HepG2 (cell line): ENCODE data around the gene FBH1. TPM values are rescaled to one million over a fixed set of nuclear protein-coding genes. Genes with fewer than 3 reads are reported as not detected.

ENCODE experiments used
- ATAC-seq: fragments of 200-7000 bp; cut with Tn5 transposase; 3 replicates; pipeline ENCODE4 v1.9.1; 2020; ENCODE audit warnings: mild to moderate bottlenecking, moderate library complexity
- BruUV-seq: library from RNA; stranded (reverse); fragments of 400-500 nt; replicated peaks from 2 replicates; lab custom pipeline; 2021; lab: Mats Ljungman, UMichigan
- CTCF ChIA-PET: fragments of 300-600 bp; formaldehyde crosslinking; extraction: SDS; loops from one replicate; lab custom pipeline; 2021; ENCODE audit warnings: low total read pairs, inconsistent platforms, low intra/inter-chr PET ratio; lab: Yijun Ruan, JAX
- POLR2A ChIA-PET: fragments of 350-600 bp; sonication (Branson Sonifier 250); formaldehyde crosslinking; loops from one replicate; lab custom pipeline; 2020; ENCODE audit warnings: antibody characterized with exemption, inconsistent platforms; lab: Yijun Ruan, JAX
- DNase-seq: peaks from one replicate; pipeline ENCODE4 v3.0.0-alpha.2; 2015; ENCODE audit warnings: low spot score
- FAIRE-seq: peaks from 3 replicates; lab custom pipeline; 2011; peaks lifted over from hg19 to GRCh38; lab: Jason Lieb, UNC
- H2AFZ ChIP-seq: one replicate; pipeline ENCODE4 v1.6.1; 2011; ENCODE audit warnings: low read length, inconsistent platforms
- H3K27ac ChIP-seq: fragments of 300-600 bp; 3 replicates; pipeline ENCODE4 v1.8.0; 2011; ENCODE audit warnings: mixed run types, mild to moderate bottlenecking, mixed read lengths, low read length, inconsistent platforms; ENCODE audit not compliant: insufficient read depth; ENCODE audit errors: extremely low read length
- H3K27me3 ChIP-seq, 2 experiments: fragments of 200-600 bp in 1 of 2; 2 replicates in 1 of 2; 3 replicates in 1 of 2; pipeline versions ENCODE4 v1.6.0 to v1.8.0; 2011; ENCODE audit warnings: low read length in 2 of 2, mild to moderate bottlenecking in 2 of 2, moderate library complexity in 2 of 2, inconsistent platforms in 1 of 2; ENCODE audit not compliant: insufficient read depth in 2 of 2, control insufficient read depth in 1 of 2
- H3K36me3 ChIP-seq, 2 experiments: fragments of 200-600 bp in 1 of 2; replicated peaks in 1 of 2; 2 replicates in 1 of 2; 3 replicates in 1 of 2; pipeline versions ENCODE4 v1.5.1 to v1.8.0; 2011; ENCODE audit warnings: low read length in 2 of 2, inconsistent platforms in 1 of 2; ENCODE audit not compliant: insufficient read depth in 2 of 2, control insufficient read depth in 1 of 2
- H3K4me1 ChIP-seq: 2 replicates; pipeline ENCODE4 v1.5.1; 2012; ENCODE audit warnings: low read length, inconsistent platforms; ENCODE audit not compliant: insufficient read depth
- H3K4me2 ChIP-seq: 2 replicates; pipeline ENCODE4 v1.6.0; 2011; ENCODE audit warnings: low read depth, low read length, inconsistent platforms
- H3K4me3 ChIP-seq, 3 experiments: fragments of 200-600 bp in 1 of 3; sonication (generic), shearing (Covaris generic) in 1 of 3; replicated peaks in 1 of 3; 2 replicates each; pipeline ENCODE4 v1.5.1; 2011 to 2016; ENCODE audit warnings: low read length in 3 of 3, inconsistent platforms in 2 of 3, low read depth in 2 of 3, mild to moderate bottlenecking in 2 of 3, control low read depth in 1 of 3, mixed read lengths in 1 of 3; ENCODE audit not compliant: insufficient read depth in 1 of 3
- H3K79me2 ChIP-seq: one replicate; pipeline ENCODE4 v1.6.1; 2011; ENCODE audit warnings: low read length, inconsistent platforms; ENCODE audit not compliant: insufficient read depth
- H3K9ac ChIP-seq: 2 replicates; pipeline ENCODE4 v1.6.0; 2011; ENCODE audit warnings: mild to moderate bottlenecking, low read depth, low read length, inconsistent platforms; ENCODE audit not compliant: insufficient read depth
- H3K9me3 ChIP-seq: 2 replicates; pipeline ENCODE4 v1.5.1; 2012; ENCODE audit warnings: mild to moderate bottlenecking, low read length
- H4K20me1 ChIP-seq: 2 replicates; pipeline ENCODE4 v1.6.0; 2011; ENCODE audit warnings: inconsistent platforms, mild to moderate bottlenecking, low read length, moderate library complexity; ENCODE audit not compliant: insufficient read depth
- HNF4A ChIP-seq: sonication (generic); formaldehyde crosslinking; IDR thresholded peaks from 2 replicates; pipeline ENCODE4 v1.4.0; 2020; ENCODE audit warnings: missing genetic modification reagents
- HNF4G ChIP-seq, 2 experiments: sonication (generic) in 1 of 2; formaldehyde crosslinking in 1 of 2; IDR thresholded peaks; 2 replicates each; pipeline versions ENCODE4 v1.4.0 to v1.6.1; 2011 to 2020; ENCODE audit warnings: borderline replicate concordance in 2 of 2, low read depth in 2 of 2, mild to moderate bottlenecking in 2 of 2, low read length in 1 of 2, missing genetic modification reagents in 1 of 2, moderate library complexity in 1 of 2
- NFIB ChIP-seq: sonication (generic); formaldehyde crosslinking; IDR thresholded peaks from 2 replicates; pipeline ENCODE4 v1.9.0; 2021; ENCODE audit warnings: missing genetic modification reagents, mild to moderate bottlenecking, borderline replicate concordance
- NR2C2 ChIP-seq: sonication (generic); formaldehyde crosslinking; IDR thresholded peaks from 2 replicates; pipeline ENCODE4 v1.4.0; 2020; ENCODE audit warnings: missing genetic modification reagents, mild to moderate bottlenecking, moderate library complexity, borderline replicate concordance
- PAX8 ChIP-seq: sonication (generic); formaldehyde crosslinking; IDR thresholded peaks from 2 replicates; pipeline ENCODE4 v1.8.0; 2022; ENCODE audit warnings: mild to moderate bottlenecking, missing genetic modification reagents, borderline replicate concordance
- PHF21A ChIP-seq: sonication (generic); formaldehyde crosslinking; IDR thresholded peaks from 2 replicates; pipeline ENCODE4 v1.5.0; 2020; ENCODE audit warnings: mild to moderate bottlenecking, missing genetic modification reagents
- RELA ChIP-seq: sonication (generic); formaldehyde crosslinking; IDR thresholded peaks from 2 replicates; pipeline ENCODE4 v1.4.0; 2020; ENCODE audit warnings: missing genetic modification reagents
- RXRA ChIP-seq: sonication (generic); formaldehyde crosslinking; IDR thresholded peaks from 2 replicates; pipeline ENCODE4 v1.5.1; 2020; ENCODE audit warnings: missing genetic modification reagents
- RXRB ChIP-seq: IDR thresholded peaks from 2 replicates; pipeline ENCODE4 v1.6.1; 2016; ENCODE audit warnings: borderline replicate concordance, missing genetic modification reagents, missing compliant biosample characterization
- ZBTB21 ChIP-seq: sonication (generic); formaldehyde crosslinking; IDR thresholded peaks from 2 replicates; pipeline ENCODE4 v1.4.0; 2020; ENCODE audit warnings: missing genetic modification reagents
- ZNF253 ChIP-seq: sonication (generic); formaldehyde crosslinking; IDR thresholded peaks from 2 replicates; pipeline ENCODE4 v1.8.0; 2022; ENCODE audit warnings: mild to moderate bottlenecking, missing genetic modification reagents, borderline replicate concordance
- ZNF354B ChIP-seq: sonication (generic); formaldehyde crosslinking; IDR thresholded peaks from 2 replicates; pipeline ENCODE4 v1.8.0; 2022; ENCODE audit warnings: mild to moderate bottlenecking, missing genetic modification reagents
- ZSCAN29 ChIP-seq: sonication (generic); formaldehyde crosslinking; conservative IDR thresholded peaks from 2 replicates; pipeline ENCODE4 v1.4.0; 2020; ENCODE audit warnings: mild to moderate bottlenecking, missing genetic modification reagents
- WGBS: methylation state at CpG from one replicate; pipeline ENCODE4 v1.1.6; 2017; ENCODE audit warnings: low lambda C conversion rate; 5-methylcytosine and 5-hydroxymethylcytosine counted together
- in situ Hi-C: cut with HindIII; loops from 2 replicates; pipeline ENCODE4 v1.10.0; 2017; ENCODE audit warnings: low pct_unique_long_range_greater_than_20kb; ENCODE audit not compliant: extremely low pct_ligation_motif_present
- intact Hi-C: fragments of 100-400 bp; cut with micrococcal nuclease; formaldehyde crosslinking; loops from one replicate; pipeline ENCODE4 v1.10.0; 2022; ENCODE audit not compliant: unreplicated experiment
- polyA plus RNA-seq, 8 experiments: library from polyadenylated mRNA; depleted of rRNA in 3 of 8; stranded (reverse) in 7 of 8; unstranded in 1 of 8; fragments of >200 nt; fragmentation: Illumina TruSeq in 4 of 8; extraction: Trizol in 4 of 8; gene quantifications; 2 replicates each; pipeline versions ENCODE4 v1.2.1 to v1.2.3, GENCODE V29; 2011 to 2016; ENCODE audit warnings: low read depth in 4 of 8, missing spikeins in 1 of 8, mixed read lengths in 1 of 8; ENCODE audit not compliant: insufficient read depth in 1 of 8
- total RNA-seq, 5 experiments: library from RNA; depleted of rRNA; stranded (reverse); fragments of >200 nt; fragmentation: Illumina TruSeq; extraction: Trizol; gene quantifications; 2 replicates each; pipeline ENCODE4 v1.2.3, GENCODE V29; 2016; ENCODE audit warnings: low read depth in 1 of 5
- TF ChIP-seq, protein P1 (sequence below): sonication (generic); formaldehyde crosslinking; IDR thresholded peaks from 2 replicates; pipeline ENCODE4 v1.8.0; 2022; ENCODE audit warnings: mild to moderate bottlenecking, missing genetic modification reagents
- TF ChIP-seq, protein P2 (sequence below): IDR thresholded peaks from 2 replicates; pipeline ENCODE4 v1.6.1; 2016; ENCODE audit warnings: missing compliant biosample characterization, missing genetic modification reagents, borderline replicate concordance
- TF ChIP-seq, protein P3 (sequence below): sonication (generic); formaldehyde crosslinking; IDR thresholded peaks from 2 replicates; pipeline ENCODE4 v1.4.0; 2020; ENCODE audit warnings: missing genetic modification reagents
- TF ChIP-seq, protein P4 (sequence below): sonication (generic); formaldehyde crosslinking; conservative IDR thresholded peaks from 2 replicates; pipeline ENCODE4 v1.4.0; 2020; ENCODE audit warnings: mild to moderate bottlenecking, missing genetic modification reagents, moderate library complexity

FBH1 gene
- total and polyA plus RNA-seq, 2 of the 13 experiments (the other 11 are each of a cell fraction or from before 2014, with no cell fraction given), result 48.8 to 60.3 TPM

DNA sequence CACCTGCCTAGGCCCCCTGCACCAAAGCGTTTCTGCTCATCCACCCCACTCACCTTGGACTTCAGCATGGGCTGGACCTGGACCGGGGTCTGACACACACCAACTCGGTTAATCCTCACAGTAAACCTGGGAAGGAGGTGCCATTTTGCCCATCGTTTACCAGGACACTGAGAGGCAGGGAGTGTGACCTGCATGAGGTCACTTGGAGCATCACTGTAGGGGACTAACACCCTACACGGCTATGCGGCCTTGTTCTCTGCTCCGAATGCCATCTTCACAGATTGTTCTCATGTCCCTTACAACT lies 33.4 kb upstream of the FBH1 start:
- Histone ChIP-seq H2AFZ (no peak overlapping the region), H3K4me2 (peak overlapping the region; percentile 76), H4K20me1 (no peaks in the 10 kb centered on the region), H3K79me2 (no peaks in the 10 kb centered on the region), H3K27me3 (no peaks in the 10 kb centered on the region), H3K4me1 (peaks cover 53% of the 10 kb centered on the region), H3K36me3 (no peaks in the 10 kb centered on the region), H3K9ac (0 out of 2 replicates have a peak overlapping the region, but pooled peaks have one; percentile 29), H3K9me3 (no peaks in the 10 kb centered on the region), H3K4me3 (peak overlapping the region in 1 of 3 experiments; percentile 48; a peak in 2 of 6 replicates), H3K27ac (peak overlapping the region; percentile 52)
- ChIA-PET POLR2A (interaction anchor here (1.0 to 1.6 kb wide), 2 partner anchors 32 to 34 kb away, joined by 3 to 4 read pairs; partner anchors contain the start of genes ANKRD16 and FBH1), CTCF (no interaction called here)
- no TSS peak for BruUV-seq
- DNase-seq (no peak), FAIRE-seq (no peak), ATAC-seq (peak; percentile 39)
- in situ Hi-C loops, result no loop called here
- WGBS, result 8% methylated on average over 7 of the region's 7 CpGs
- intact Hi-C loops, result no loop called here
- no peak for TF ChIP-seq PAX8 (CRISPR knock-in tag)
- no peak for TF ChIP-seq ZNF253
- TF ChIP-seq NFIB (CRISPR knock-in tag), result no peak
- TF ChIP-seq NR2C2 (CRISPR knock-in tag), result 0 out of 2 replicates have a peak, but pooled peaks have one; percentile 43
- TF ChIP-seq, protein P1, sequence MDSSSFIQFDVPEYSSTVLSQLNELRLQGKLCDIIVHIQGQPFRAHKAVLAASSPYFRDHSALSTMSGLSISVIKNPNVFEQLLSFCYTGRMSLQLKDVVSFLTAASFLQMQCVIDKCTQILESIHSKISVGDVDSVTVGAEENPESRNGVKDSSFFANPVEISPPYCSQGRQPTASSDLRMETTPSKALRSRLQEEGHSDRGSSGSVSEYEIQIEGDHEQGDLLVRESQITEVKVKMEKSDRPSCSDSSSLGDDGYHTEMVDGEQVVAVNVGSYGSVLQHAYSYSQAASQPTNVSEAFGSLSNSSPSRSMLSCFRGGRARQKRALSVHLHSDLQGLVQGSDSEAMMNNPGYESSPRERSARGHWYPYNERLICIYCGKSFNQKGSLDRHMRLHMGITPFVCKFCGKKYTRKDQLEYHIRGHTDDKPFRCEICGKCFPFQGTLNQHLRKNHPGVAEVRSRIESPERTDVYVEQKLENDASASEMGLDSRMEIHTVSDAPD (CRISPR knock-in tag), result 0 out of 2 replicates have a peak, but pooled peaks have one; percentile 37
- no peak for TF ChIP-seq ZBTB21
- TF ChIP-seq, protein P2, sequence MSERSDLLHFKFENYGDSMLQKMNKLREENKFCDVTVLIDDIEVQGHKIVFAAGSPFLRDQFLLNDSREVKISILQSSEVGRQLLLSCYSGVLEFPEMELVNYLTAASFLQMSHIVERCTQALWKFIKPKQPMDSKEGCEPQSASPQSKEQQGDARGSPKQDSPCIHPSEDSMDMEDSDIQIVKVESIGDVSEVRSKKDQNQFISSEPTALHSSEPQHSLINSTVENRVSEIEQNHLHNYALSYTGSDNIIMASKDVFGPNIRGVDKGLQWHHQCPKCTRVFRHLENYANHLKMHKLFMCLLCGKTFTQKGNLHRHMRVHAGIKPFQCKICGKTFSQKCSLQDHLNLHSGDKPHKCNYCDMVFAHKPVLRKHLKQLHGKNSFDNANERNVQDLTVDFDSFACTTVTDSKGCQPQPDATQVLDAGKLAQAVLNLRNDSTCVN, result no peak
- TF ChIP-seq PHF21A (CRISPR knock-in tag), result no peak
- TF ChIP-seq ZSCAN29 (CRISPR knock-in tag), result 0 out of 2 replicates have a peak, but pooled peaks have one; percentile 72
- 0 out of 2 replicates have a peak, but pooled peaks have one; percentile 6 for TF ChIP-seq RXRB (CRISPR knock-in tag)
- peak; percentile 23; the same call in 1 of the 2 replicates for TF ChIP-seq HNF4G (IDR thresholded peaks at IDR 0.05; ENCODE audit: borderline replicate concordance, low read depth, low read length)
- TF ChIP-seq HNF4G (CRISPR knock-in tag; IDR thresholded peaks at IDR 0.05; ENCODE audit: borderline replicate concordance, low read depth), result no peak
- TF ChIP-seq RXRA, result peak; percentile 5; the same call in 1 of the 2 replicates
- TF ChIP-seq, protein P3, sequence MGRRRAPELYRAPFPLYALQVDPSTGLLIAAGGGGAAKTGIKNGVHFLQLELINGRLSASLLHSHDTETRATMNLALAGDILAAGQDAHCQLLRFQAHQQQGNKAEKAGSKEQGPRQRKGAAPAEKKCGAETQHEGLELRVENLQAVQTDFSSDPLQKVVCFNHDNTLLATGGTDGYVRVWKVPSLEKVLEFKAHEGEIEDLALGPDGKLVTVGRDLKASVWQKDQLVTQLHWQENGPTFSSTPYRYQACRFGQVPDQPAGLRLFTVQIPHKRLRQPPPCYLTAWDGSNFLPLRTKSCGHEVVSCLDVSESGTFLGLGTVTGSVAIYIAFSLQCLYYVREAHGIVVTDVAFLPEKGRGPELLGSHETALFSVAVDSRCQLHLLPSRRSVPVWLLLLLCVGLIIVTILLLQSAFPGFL (CRISPR knock-in tag), result no peak
- no peak for TF ChIP-seq RELA (CRISPR knock-in tag)
- no peak for TF ChIP-seq ZNF354B (CRISPR knock-in tag)
- TF ChIP-seq, protein P4, sequence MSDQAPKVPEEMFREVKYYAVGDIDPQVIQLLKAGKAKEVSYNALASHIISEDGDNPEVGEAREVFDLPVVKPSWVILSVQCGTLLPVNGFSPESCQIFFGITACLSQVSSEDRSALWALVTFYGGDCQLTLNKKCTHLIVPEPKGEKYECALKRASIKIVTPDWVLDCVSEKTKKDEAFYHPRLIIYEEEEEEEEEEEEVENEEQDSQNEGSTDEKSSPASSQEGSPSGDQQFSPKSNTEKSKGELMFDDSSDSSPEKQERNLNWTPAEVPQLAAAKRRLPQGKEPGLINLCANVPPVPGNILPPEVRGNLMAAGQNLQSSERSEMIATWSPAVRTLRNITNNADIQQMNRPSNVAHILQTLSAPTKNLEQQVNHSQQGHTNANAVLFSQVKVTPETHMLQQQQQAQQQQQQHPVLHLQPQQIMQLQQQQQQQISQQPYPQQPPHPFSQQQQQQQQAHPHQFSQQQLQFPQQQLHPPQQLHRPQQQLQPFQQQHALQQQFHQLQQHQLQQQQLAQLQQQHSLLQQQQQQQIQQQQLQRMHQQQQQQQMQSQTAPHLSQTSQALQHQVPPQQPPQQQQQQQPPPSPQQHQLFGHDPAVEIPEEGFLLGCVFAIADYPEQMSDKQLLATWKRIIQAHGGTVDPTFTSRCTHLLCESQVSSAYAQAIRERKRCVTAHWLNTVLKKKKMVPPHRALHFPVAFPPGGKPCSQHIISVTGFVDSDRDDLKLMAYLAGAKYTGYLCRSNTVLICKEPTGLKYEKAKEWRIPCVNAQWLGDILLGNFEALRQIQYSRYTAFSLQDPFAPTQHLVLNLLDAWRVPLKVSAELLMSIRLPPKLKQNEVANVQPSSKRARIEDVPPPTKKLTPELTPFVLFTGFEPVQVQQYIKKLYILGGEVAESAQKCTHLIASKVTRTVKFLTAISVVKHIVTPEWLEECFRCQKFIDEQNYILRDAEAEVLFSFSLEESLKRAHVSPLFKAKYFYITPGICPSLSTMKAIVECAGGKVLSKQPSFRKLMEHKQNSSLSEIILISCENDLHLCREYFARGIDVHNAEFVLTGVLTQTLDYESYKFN, result 0 out of 2 replicates have a peak, but pooled peaks have one; percentile 30
- TF ChIP-seq HNF4A (CRISPR knock-in tag), result peak; percentile 50
